ENCODE data around the gene GPR37L1.
A peak's percentile ranks its signal among the peaks of the same experiment; 100 is the strongest.

GPR37L1 gene

GRCh38 chr1:202162418-202163280, 39.9 kb downstream of the GPR37L1 start:
- Histone ChIP-seq H3K36me3 (ENCODE audit: control insufficient read depth, low read length) (peaks cover 27% of the 10 kb centered on the region), H3K4me2 (ENCODE audit: low read length) (peak overlapping the region; percentile 88), H3F3A (ENCODE audit: control insufficient read depth, insufficient read depth) (peaks cover 11% of the 10 kb centered on the region), H3K79me2 (ENCODE audit: control insufficient read depth, low read length) (peaks cover 36% of the 10 kb centered on the region), H3K9me3 (ENCODE audit: control insufficient read depth, insufficient read depth, low read length) (no peaks in the 10 kb centered on the region), H3K4me3 (ENCODE audit: low read length) (peak overlapping the region; percentile 80), H3K27me3 (ENCODE audit: control insufficient read depth, low read length) (no peaks in the 10 kb centered on the region), H3K9me2 (replicated peaks; ENCODE audit: control insufficient read depth, low read length) (no peaks in the 10 kb centered on the region), H3K4me1 (ENCODE audit: control insufficient read depth, low read length) (peaks cover 79% of the 10 kb centered on the region), H4K20me1 (ENCODE audit: control insufficient read depth, insufficient read depth, low read depth, low read length) (no peaks in the 10 kb centered on the region), H3K27ac (ENCODE audit: low read depth, low read length) (peak overlapping the region; percentile 92)
- no peak for TF ChIP-seq EZH2phosphoT487 (IDR thresholded peaks at IDR 0.05; ENCODE audit: borderline replicate concordance, low read length)
- TF ChIP-seq, protein P1, sequence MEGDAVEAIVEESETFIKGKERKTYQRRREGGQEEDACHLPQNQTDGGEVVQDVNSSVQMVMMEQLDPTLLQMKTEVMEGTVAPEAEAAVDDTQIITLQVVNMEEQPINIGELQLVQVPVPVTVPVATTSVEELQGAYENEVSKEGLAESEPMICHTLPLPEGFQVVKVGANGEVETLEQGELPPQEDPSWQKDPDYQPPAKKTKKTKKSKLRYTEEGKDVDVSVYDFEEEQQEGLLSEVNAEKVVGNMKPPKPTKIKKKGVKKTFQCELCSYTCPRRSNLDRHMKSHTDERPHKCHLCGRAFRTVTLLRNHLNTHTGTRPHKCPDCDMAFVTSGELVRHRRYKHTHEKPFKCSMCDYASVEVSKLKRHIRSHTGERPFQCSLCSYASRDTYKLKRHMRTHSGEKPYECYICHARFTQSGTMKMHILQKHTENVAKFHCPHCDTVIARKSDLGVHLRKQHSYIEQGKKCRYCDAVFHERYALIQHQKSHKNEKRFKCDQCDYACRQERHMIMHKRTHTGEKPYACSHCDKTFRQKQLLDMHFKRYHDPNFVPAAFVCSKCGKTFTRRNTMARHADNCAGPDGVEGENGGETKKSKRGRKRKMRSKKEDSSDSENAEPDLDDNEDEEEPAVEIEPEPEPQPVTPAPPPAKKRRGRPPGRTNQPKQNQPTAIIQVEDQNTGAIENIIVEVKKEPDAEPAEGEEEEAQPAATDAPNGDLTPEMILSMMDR (IDR thresholded peaks at IDR 0.05; ENCODE audit: low read depth, low read length, poor library complexity, severe bottlenecking) = no peak

- peaks cover 27% of the 10 kb centered on the region for H3K79me2 ChIP-seq (ENCODE audit: control insufficient read depth, low read length)
- H3K9me2 ChIP-seq (replicated peaks; ENCODE audit: control insufficient read depth, low read length) = no peaks in the 10 kb centered on the region
- H3K36me3 ChIP-seq (ENCODE audit: control insufficient read depth, low read length) = peaks cover 18% of the 10 kb centered on the region
- H3K4me1 ChIP-seq (ENCODE audit: control insufficient read depth, low read length) = peaks cover 70% of the 10 kb centered on the region
- H3K4me2 ChIP-seq (ENCODE audit: low read length) = peak overlapping the region; percentile 88
- TF ChIP-seq, protein P1 (IDR thresholded peaks at IDR 0.05; ENCODE audit: low read depth, low read length, poor library complexity, severe bottlenecking) = no peak
- TF ChIP-seq EZH2phosphoT487 (IDR thresholded peaks at IDR 0.05; ENCODE audit: borderline replicate concordance, low read length) = no peak
- H3K27ac ChIP-seq (ENCODE audit: low read depth, low read length) = no peak overlapping the region
- H3K9me3 ChIP-seq (ENCODE audit: control insufficient read depth, insufficient read depth, low read length) = no peaks in the 10 kb centered on the region
- H3K27me3 ChIP-seq (ENCODE audit: control insufficient read depth, low read length) = no peaks in the 10 kb centered on the region
- peaks cover 3% of the 10 kb centered on the region for H3F3A ChIP-seq (ENCODE audit: control insufficient read depth, insufficient read depth)
- H3K4me3 ChIP-seq (ENCODE audit: low read length) = peak overlapping the region; percentile 80
- no peaks in the 10 kb centered on the region for H4K20me1 ChIP-seq (ENCODE audit: control insufficient read depth, insufficient read depth, low read depth, low read length)
Measured at GRCh38 chr1:202163281-202164270, 40.9 kb downstream of the GPR37L1 start.

- no peak overlapping the region for H3K27ac ChIP-seq (ENCODE audit: low read depth, low read length)
- no peaks in the 10 kb centered on the region for H3K9me2 ChIP-seq (replicated peaks; ENCODE audit: control insufficient read depth, low read length)
- no peaks in the 10 kb centered on the region for H3K27me3 ChIP-seq (ENCODE audit: control insufficient read depth, low read length)
- no peaks in the 10 kb centered on the region for H3K9me3 ChIP-seq (ENCODE audit: control insufficient read depth, insufficient read depth, low read length)
- H3F3A ChIP-seq (ENCODE audit: control insufficient read depth, insufficient read depth) = no peaks in the 10 kb centered on the region
- H4K20me1 ChIP-seq (ENCODE audit: control insufficient read depth, insufficient read depth, low read depth, low read length) = no peaks in the 10 kb centered on the region
- no peak for TF ChIP-seq EZH2phosphoT487 (IDR thresholded peaks at IDR 0.05; ENCODE audit: borderline replicate concordance, low read length)
- TF ChIP-seq, protein P1 (IDR thresholded peaks at IDR 0.05; ENCODE audit: low read depth, low read length, poor library complexity, severe bottlenecking) = no peak
- peaks cover 18% of the 10 kb centered on the region for H3K79me2 ChIP-seq (ENCODE audit: control insufficient read depth, low read length)
- peaks cover 9% of the 10 kb centered on the region for H3K36me3 ChIP-seq (ENCODE audit: control insufficient read depth, low read length)
- H3K4me1 ChIP-seq (ENCODE audit: control insufficient read depth, low read length) = peaks cover 61% of the 10 kb centered on the region
- H3K4me2 ChIP-seq (ENCODE audit: low read length) = peak overlapping the region; percentile 59
- H3K4me3 ChIP-seq (ENCODE audit: low read length) = peak overlapping the region; percentile 32
Measured at GRCh38 chr1:202164271-202165037, 41.7 kb downstream of the GPR37L1 start.

Measured in DOHH2 (cell line).